GM23338 (cell line): Measurements from ENCODE around the gene CPB1. TPM values are rescaled to one million over a fixed set of nuclear protein-coding genes. Genes with fewer than 3 reads are reported as not detected.

Source experiments
- ATAC-seq: fragments of 200-7000 bp; cut with Tn5 transposase; 3 replicates; pipeline ENCODE4 v1.9.1; 2020
- DNase-seq: peaks from one replicate; pipeline ENCODE4 v3.0.0-alpha.2; 2015; ENCODE audit warnings: low spot score
- H2AFZ ChIP-seq: fragments of 200-600 bp; sonication (generic); 2 replicates; pipeline ENCODE4 v1.8.0; 2016; ENCODE audit warnings: antibody characterized with exemption, mild to moderate bottlenecking, moderate library complexity
- H3F3A ChIP-seq: fragments of 200-600 bp; sonication (generic); replicated peaks from 2 replicates; pipeline ENCODE4 v1.8.0; 2017; ENCODE audit warnings: antibody characterized with exemption, mixed run types, low read depth
- H3K27ac ChIP-seq: fragments of 200-600 bp; sonication (generic); 2 replicates; pipeline ENCODE4 v1.6.1; 2016; ENCODE audit warnings: low read depth
- H3K27me3 ChIP-seq: fragments of 200-600 bp; sonication (generic); 2 replicates; pipeline ENCODE4 v1.8.0; 2016; ENCODE audit warnings: mild to moderate bottlenecking, mixed run types, moderate library complexity; ENCODE audit not compliant: insufficient read depth
- H3K36me3 ChIP-seq: fragments of 200-600 bp; sonication (generic); 2 replicates; pipeline ENCODE4 v1.8.0; 2016; ENCODE audit warnings: mild to moderate bottlenecking; ENCODE audit not compliant: insufficient read depth
- H3K4me1 ChIP-seq: fragments of 200-600 bp; sonication (generic); 2 replicates; pipeline ENCODE4 v1.8.0; 2016; ENCODE audit warnings: mild to moderate bottlenecking, moderate library complexity; ENCODE audit not compliant: insufficient read depth
- H3K4me2 ChIP-seq: fragments of 200-600 bp; sonication (generic); 2 replicates; pipeline ENCODE4 v1.7.1; 2017; ENCODE audit warnings: mixed run types
- H3K4me3 ChIP-seq: fragments of 200-600 bp; sonication (generic); 2 replicates; pipeline ENCODE4 v1.6.1; 2016; ENCODE audit warnings: mixed run types
- H3K79me2 ChIP-seq: fragments of 200-600 bp; sonication (generic); replicated peaks from 2 replicates; pipeline ENCODE4 v1.8.0; 2017; ENCODE audit warnings: mild to moderate bottlenecking; ENCODE audit not compliant: insufficient read depth
- H3K9me2 ChIP-seq: fragments of 200-600 bp; sonication (generic); 2 replicates; pipeline ENCODE4 v1.8.0; 2017; ENCODE audit not compliant: insufficient read depth
- H4K20me1 ChIP-seq: fragments of 200-600 bp; sonication (generic); replicated peaks from 2 replicates; pipeline ENCODE4 v1.8.0; 2017; ENCODE audit warnings: mild to moderate bottlenecking; ENCODE audit not compliant: insufficient read depth
- H3K27ac Mint-ChIP-seq: 2 replicates; pipeline ENCODE4 v1.8.0; 2020; ENCODE audit warnings: inconsistent platforms, mild to moderate bottlenecking, moderate library complexity, mixed read lengths
- H3K27me3 Mint-ChIP-seq: 3 replicates; pipeline ENCODE4 v1.8.0; 2022; ENCODE audit warnings: low read depth, mild to moderate bottlenecking, moderate library complexity, mixed read lengths, inconsistent platforms; ENCODE audit not compliant: insufficient read depth, poor library complexity
- H3K36me3 Mint-ChIP-seq: 3 replicates; pipeline ENCODE4 v1.8.0; 2021; ENCODE audit warnings: low read depth, mild to moderate bottlenecking, inconsistent platforms, moderate library complexity, mixed read lengths
- H3K4me1 Mint-ChIP-seq: 3 replicates; pipeline ENCODE4 v1.8.0; 2020; ENCODE audit warnings: mild to moderate bottlenecking, inconsistent platforms, mixed read lengths
- H3K4me3 Mint-ChIP-seq: 3 replicates; pipeline ENCODE4 v1.8.0; 2021; ENCODE audit warnings: moderate library complexity, mild to moderate bottlenecking, inconsistent platforms, mixed read lengths
- H3K9me3 Mint-ChIP-seq: 3 replicates; pipeline ENCODE4 v1.8.0; 2020; ENCODE audit warnings: moderate library complexity, mild to moderate bottlenecking, inconsistent platforms, mixed read lengths
- CTCF ChIP-seq, 2 experiments: fragments of 200-600 bp in 1 of 2; sonication (generic) in 1 of 2; conservative IDR thresholded peaks; 2 replicates each; pipeline versions ENCODE4 v1.5.1 to v1.6.1; 2016 to 2017; ENCODE audit warnings: antibody characterized with exemption in 2 of 2, low read depth in 2 of 2, mild to moderate bottlenecking in 2 of 2, moderate library complexity in 1 of 2
- ETS1 ChIP-seq: IDR thresholded peaks from 2 replicates; pipeline ENCODE4 v1.6.1; 2016; ENCODE audit warnings: antibody characterized with exemption
- EZH2phosphoT487 ChIP-seq: fragments of 200-600 bp; sonication (generic); IDR thresholded peaks from one replicate; pipeline ENCODE4 v1.8.1; 2018; ENCODE audit warnings: antibody characterized with exemption; ENCODE audit not compliant: unreplicated experiment
- NANOG ChIP-seq: IDR thresholded peaks from 2 replicates; pipeline ENCODE4 v1.6.1; 2016; ENCODE audit warnings: antibody characterized with exemption, borderline replicate concordance
- STAT1 ChIP-seq: IDR thresholded peaks from one replicate; pipeline ENCODE4 v1.6.1; 2016; ENCODE audit warnings: antibody characterized with exemption; ENCODE audit not compliant: unreplicated experiment
- ZNF114 ChIP-seq: fragments of 250-450 bp; sonication (Bioruptor Pico); IDR thresholded peaks from 2 replicates; pipeline ENCODE4 v1.5.0; 2020; ENCODE audit warnings: mild to moderate bottlenecking, moderate library complexity
- ZNF331 ChIP-seq: fragments of 250-450 bp; sonication (Bioruptor Pico); IDR thresholded peaks from 2 replicates; pipeline ENCODE4 v1.5.0; 2020; ENCODE audit warnings: low read depth, mild to moderate bottlenecking, moderate library complexity
- polyA plus RNA-seq: library from polyadenylated mRNA; unstranded; fragments of >200 nt; fragmentation: Nextera tagmentation; extraction: Ambion mirVana; gene quantifications from 2 replicates; pipeline ENCODE4 v1.2.1, GENCODE V29; 2016
- total RNA-seq: library from RNA; depleted of rRNA; stranded (reverse); fragments of >200 nt; shearing (Covaris generic); gene quantifications from 2 replicates; pipeline ENCODE4 v1.2.3, GENCODE V29; 2014
- TF ChIP-seq, protein P1 (sequence below): IDR thresholded peaks from one replicate; pipeline ENCODE4 v1.6.1; 2018; ENCODE audit warnings: antibody characterized with exemption; ENCODE audit not compliant: unreplicated experiment

Gene CPB1
- total and polyA plus RNA-seq, 2 experiments from 2014 or later, result not detected

DNA sequence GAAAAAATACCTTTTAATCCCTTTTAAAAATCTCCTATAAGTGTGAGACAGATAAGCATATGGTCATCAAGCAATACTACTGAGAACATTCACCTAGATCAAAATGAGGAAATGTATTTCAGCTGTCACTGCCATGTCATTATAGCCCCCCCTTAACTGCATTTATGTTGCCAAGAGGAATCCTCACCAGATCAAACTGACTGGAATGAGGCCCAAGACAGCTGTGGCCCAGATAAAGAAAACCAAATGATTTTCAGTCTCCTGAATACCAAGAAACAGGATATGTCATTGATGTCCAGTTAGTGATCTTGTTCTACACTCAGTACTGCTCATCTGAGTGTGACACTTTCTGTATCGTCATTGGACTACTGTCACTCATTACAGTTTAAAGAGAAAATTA is 35.1 kb upstream of the CPB1 start:
- H3K4me2 ChIP-seq, result no peak overlapping the region
- H4K20me1 ChIP-seq, result no peaks in the 10 kb centered on the region
- Mint-ChIP-seq H3K9me3 (no peaks in the 10 kb centered on the region), H3K4me1 (peaks cover 17% of the 10 kb centered on the region), H3K27ac (no peak overlapping the region), H3K4me3 (no peak overlapping the region), H3K36me3 (no peaks in the 10 kb centered on the region), H3K27me3 (no peaks in the 10 kb centered on the region)
- no peak overlapping the region for H3K4me3 ChIP-seq
- H3K27ac ChIP-seq, result no peak overlapping the region
- TF ChIP-seq STAT1 (no peak), EZH2phosphoT487 (no peak), CTCF (conservative IDR thresholded peaks at IDR 0.05; ENCODE audit: low read depth in 2 of 2) (no peak), ZNF114 (CRISPR knock-in tag) (no peak), ZNF331 (no peak), ETS1 (no peak)
- TF ChIP-seq, protein P1, sequence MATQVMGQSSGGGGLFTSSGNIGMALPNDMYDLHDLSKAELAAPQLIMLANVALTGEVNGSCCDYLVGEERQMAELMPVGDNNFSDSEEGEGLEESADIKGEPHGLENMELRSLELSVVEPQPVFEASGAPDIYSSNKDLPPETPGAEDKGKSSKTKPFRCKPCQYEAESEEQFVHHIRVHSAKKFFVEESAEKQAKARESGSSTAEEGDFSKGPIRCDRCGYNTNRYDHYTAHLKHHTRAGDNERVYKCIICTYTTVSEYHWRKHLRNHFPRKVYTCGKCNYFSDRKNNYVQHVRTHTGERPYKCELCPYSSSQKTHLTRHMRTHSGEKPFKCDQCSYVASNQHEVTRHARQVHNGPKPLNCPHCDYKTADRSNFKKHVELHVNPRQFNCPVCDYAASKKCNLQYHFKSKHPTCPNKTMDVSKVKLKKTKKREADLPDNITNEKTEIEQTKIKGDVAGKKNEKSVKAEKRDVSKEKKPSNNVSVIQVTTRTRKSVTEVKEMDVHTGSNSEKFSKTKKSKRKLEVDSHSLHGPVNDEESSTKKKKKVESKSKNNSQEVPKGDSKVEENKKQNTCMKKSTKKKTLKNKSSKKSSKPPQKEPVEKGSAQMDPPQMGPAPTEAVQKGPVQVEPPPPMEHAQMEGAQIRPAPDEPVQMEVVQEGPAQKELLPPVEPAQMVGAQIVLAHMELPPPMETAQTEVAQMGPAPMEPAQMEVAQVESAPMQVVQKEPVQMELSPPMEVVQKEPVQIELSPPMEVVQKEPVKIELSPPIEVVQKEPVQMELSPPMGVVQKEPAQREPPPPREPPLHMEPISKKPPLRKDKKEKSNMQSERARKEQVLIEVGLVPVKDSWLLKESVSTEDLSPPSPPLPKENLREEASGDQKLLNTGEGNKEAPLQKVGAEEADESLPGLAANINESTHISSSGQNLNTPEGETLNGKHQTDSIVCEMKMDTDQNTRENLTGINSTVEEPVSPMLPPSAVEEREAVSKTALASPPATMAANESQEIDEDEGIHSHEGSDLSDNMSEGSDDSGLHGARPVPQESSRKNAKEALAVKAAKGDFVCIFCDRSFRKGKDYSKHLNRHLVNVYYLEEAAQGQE, result no peak
- H3K9me2 ChIP-seq, result no peaks in the 10 kb centered on the region; the same call in 1 of the 2 replicates
- H3K79me2 ChIP-seq, result no peaks in the 10 kb centered on the region
- H3K36me3 ChIP-seq, result no peaks in the 10 kb centered on the region
- no peaks in the 10 kb centered on the region for H3F3A ChIP-seq
- ATAC-seq (no peak), DNase-seq (no peak)
- H3K4me1 ChIP-seq, result peaks cover 18% of the 10 kb centered on the region
- no peaks in the 10 kb centered on the region for H3K27me3 ChIP-seq
- no peak overlapping the region for H2AFZ ChIP-seq

- Histone ChIP-seq H3K4me1 (peaks cover 38% of the 10 kb centered on the region), H3K4me2 (peak overlapping the region; percentile 36; the same call in 1 of the 2 replicates), H3K79me2 (no peaks in the 10 kb centered on the region), H4K20me1 (no peaks in the 10 kb centered on the region), H3K27ac (no peak overlapping the region), H3K9me2 (no peaks in the 10 kb centered on the region; the same call in 1 of the 2 replicates), H3K27me3 (no peaks in the 10 kb centered on the region), H2AFZ (no peak overlapping the region), H3K36me3 (no peaks in the 10 kb centered on the region), H3K4me3 (no peak overlapping the region), H3F3A (no peaks in the 10 kb centered on the region)
- ATAC-seq (peak; percentile 57), DNase-seq (no peak)
- Mint-ChIP-seq H3K4me3 (no peak overlapping the region), H3K4me1 (peaks cover 23% of the 10 kb centered on the region), H3K27ac (peak overlapping the region; percentile 85; the same call in 1 of the 2 replicates), H3K36me3 (no peaks in the 10 kb centered on the region), H3K9me3 (no peaks in the 10 kb centered on the region), H3K27me3 (no peaks in the 10 kb centered on the region)
- TF ChIP-seq NANOG (0 out of 2 replicates have a peak, but pooled peaks have one; percentile 30), ZNF114 (CRISPR knock-in tag) (no peak)
Measured at GRCh38 chr3:148796799-148797198, 30.8 kb upstream of the CPB1 start.
